DLD1 (cell line): ENCODE data around the gene OR2A12.
"Not testable (repeated sequence)": the region's sequence is repeated elsewhere in the genome, so short reads cannot be mapped to it uniquely, and the experiment has no call there.

Experiments used
- in situ Hi-C: cut with HindIII; loops from 2 replicates; pipeline ENCODE4 v1.10.0; 2017; ENCODE audit warnings: low sequenced_read_pairs

The OR2A12 gene

GRCh38 chr7:144085978-144086377, at the start of gene OR2A12:
Gene OR2A12, plus strand, starts transcription at chr7:144086278. Its CDS starts 8,830 bp downstream, at chr7:144095108.
- in situ Hi-C loops, result no loop called here

DNA sequence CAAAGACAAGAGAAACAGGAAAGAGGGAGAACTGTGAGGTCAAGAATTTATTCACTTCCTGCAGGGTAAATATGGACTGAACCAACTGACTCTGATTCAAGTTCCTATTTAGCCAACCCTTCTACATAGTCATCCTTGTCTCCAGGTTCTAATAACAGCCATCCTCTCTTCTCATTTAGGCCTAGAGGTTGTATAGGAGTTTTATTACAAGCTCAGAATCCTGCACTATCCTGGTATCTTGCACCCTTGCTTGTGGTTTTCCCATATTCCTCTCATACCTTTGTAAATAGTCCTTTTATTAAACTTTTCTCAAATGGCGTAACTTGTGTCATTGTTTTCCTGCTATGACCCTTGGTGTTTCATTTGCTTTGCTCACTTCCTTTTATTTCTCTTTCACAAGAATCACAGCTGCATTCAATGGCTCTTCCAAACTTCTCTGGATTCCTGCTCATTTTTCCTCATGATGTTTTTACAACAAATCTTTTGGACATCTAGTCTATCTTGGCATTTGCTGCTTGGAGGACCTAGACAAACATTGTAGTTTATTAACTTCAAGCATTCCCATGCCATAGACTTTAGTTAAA, 49.7 kb upstream of the OR2A12 start:
- in situ Hi-C loops, result no loop called here

DNA sequence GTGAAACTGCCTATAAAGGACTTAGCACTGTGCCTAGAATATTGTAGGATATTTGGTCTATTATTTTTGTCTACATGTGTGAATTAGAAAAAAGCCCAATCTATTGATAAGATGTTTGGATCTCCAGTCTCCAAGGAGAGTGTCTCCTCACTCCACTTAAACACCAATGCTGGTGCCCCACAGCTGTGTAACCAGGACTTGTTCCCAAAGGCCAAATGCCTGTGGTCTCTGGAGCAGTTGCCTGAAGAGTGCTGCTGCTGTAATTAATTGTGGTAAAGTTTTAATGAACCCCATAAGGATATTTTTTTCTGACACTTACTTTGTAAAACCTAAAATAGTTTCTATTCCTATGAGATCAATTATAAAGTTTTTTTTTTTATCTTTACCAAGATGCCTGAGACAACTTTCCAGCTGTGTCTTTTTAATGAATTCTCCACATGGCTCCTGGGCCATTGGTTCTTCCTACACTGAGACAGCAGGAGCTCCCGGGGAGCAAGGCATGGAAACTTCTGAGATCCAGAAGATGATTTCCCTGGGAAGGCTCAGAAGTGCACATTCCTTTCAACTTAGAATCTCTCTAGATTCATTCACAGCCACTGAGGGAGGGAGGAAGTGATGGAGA, 48.6 kb upstream of the OR2A12 start:
- in situ Hi-C loops, result no loop called here

- in situ Hi-C loops, result no loop called here
These were observed 47.2 kb upstream of the OR2A12 start for GRCh38 chr7:144038887-144039286.

GRCh38 chr7:144048648-144049047, 37.4 kb upstream of the OR2A12 start, which contains the start of gene OR2A5:
Gene OR2A5, plus strand, starts transcription at chr7:144048948. Its CDS starts 1,454 bp downstream, at chr7:144050402.
- in situ Hi-C loops, result no loop called here

GRCh38 chr7:144049491-144049890, 36.6 kb upstream of the OR2A12 start:
- in situ Hi-C loops, result no loop called here

DNA sequence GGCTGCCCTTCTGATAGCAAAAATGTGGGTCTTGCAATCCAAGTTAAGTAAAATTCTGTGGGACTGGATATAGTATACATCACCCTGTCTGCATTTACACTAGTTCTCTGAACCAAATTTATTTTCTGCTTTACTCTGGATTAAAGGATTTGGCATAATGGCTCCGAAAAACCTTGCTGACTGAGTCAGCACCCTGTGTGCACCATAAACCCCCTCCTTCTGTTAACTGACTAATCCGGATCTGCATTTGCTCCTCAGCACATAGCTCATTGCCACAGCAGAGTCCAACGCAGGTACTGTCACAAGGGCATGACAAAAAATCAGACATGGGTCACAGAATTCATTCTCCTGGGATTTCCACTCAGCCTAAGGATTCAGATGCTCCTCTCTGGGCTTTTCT, 36.0 kb upstream of the OR2A12 start:
- in situ Hi-C loops, result no loop called here

DNA sequence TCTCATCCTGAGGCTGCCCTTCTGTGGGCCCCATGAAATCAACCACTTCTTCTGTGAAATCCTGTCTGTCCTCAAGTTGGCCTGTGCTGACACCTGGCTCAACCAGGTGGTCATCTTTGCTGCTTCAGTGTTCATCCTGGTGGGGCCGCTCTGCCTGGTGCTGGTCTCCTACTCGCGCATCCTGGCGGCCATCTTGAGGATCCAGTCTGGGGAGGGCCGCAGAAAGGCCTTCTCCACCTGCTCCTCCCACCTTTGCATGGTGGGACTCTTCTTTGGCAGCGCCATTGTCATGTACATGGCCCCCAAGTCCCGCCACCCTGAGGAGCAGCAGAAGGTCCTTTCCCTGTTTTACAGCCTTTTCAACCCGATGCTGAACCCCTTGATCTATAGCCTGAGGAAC, 35.2 kb upstream of the OR2A12 start:
- in situ Hi-C loops, result not testable (repeated sequence)

GRCh38 chr7:144057954-144058353, 28.1 kb upstream of the OR2A12 start:
- in situ Hi-C loops, result no loop called here

DNA sequence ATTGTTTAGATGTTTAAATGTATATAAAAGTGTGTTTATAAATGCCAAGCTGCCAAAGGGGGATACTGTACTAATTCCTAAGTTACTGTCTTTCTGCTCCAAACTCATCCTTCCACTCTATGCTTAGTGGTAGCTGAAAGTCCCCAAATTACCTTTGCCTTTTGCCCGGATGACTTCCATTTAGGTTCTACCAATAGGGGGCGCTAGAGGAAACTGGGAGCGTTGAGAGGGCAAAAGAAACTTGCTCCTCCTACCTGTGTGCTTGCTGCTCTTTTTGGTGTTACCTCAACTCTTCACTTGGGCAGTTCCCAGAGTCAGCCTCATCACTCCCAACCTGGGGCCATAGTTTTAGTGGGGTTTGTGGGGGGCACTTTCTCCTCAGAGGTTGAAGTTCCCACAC, 22.4 kb upstream of the OR2A12 start:
- in situ Hi-C loops, result no loop called here

- in situ Hi-C loops, result no loop called here
These were observed 16.6 kb upstream of the OR2A12 start, which contains the start of gene OR2A25 for GRCh38 chr7:144069511-144069910. Gene OR2A25, plus strand, starts transcription at chr7:144069811. Its CDS starts 4,409 bp downstream, at chr7:144074220.

- in situ Hi-C loops, result no loop called here
These were observed 16.1 kb upstream of the OR2A12 start for GRCh38 chr7:144069953-144070352.

DNA sequence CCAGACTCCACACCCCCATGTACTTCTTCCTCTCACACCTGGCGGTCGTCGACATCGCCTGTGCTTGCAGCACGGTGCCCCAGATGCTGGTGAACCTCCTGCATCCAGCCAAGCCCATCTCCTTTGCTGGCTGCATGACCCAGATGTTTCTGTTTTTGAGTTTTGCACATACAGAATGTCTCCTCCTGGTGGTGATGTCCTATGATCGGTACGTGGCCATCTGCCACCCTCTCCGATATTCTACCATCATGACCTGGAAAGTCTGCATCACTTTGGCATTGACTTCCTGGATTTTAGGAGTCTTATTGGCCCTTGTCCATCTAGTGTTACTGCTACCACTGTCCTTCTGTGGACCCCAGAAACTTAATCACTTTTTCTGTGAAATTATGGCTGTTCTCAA, 11.7 kb upstream of the OR2A12 start:
- in situ Hi-C loops, result no loop called here

GRCh38 chr7:144086730-144087129, 652 bp downstream of the OR2A12 start:
- in situ Hi-C loops, result no loop called here

GRCh38 chr7:144087230-144087629, 1.2 kb downstream of the OR2A12 start:
- in situ Hi-C loops, result no loop called here

GRCh38 chr7:144090667-144091066, 4.6 kb downstream of the OR2A12 start:
- in situ Hi-C loops, result no loop called here

- in situ Hi-C loops, result no loop called here
These were observed 12.7 kb downstream of the OR2A12 start for GRCh38 chr7:144098776-144099175.

- in situ Hi-C loops, result no loop called here
These were observed 14.5 kb downstream of the OR2A12 start for GRCh38 chr7:144100607-144101006.

GRCh38 chr7:144102041-144102440, 16.0 kb downstream of the OR2A12 start:
- in situ Hi-C loops, result no loop called here

DNA sequence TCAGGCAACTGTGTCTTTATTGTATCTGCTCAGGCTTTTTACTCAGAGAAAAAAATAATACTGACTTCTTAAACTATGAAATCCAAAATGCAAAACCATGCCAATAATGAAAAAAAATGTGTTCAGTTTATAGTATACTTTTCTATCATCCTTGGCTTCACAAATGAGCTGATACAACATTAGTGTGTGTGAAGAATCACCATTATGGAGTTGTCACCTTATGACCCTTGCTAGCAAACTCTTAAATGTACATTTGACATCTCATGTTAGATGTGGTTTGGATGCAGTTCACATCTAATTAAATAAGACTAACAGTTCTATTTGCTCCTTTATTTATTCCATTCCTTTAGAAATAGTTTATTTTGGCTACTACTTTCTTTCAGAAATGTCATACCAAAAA, 19.1 kb downstream of the OR2A12 start:
- in situ Hi-C loops, result no loop called here

- in situ Hi-C loops, result no loop called here
These were observed 23.2 kb downstream of the OR2A12 start, which contains the start of gene OR2A2 for GRCh38 chr7:144109283-144109682. Gene OR2A2, plus strand, starts transcription at chr7:144109583. Its CDS starts 0 bp downstream, at chr7:144109583.

DNA sequence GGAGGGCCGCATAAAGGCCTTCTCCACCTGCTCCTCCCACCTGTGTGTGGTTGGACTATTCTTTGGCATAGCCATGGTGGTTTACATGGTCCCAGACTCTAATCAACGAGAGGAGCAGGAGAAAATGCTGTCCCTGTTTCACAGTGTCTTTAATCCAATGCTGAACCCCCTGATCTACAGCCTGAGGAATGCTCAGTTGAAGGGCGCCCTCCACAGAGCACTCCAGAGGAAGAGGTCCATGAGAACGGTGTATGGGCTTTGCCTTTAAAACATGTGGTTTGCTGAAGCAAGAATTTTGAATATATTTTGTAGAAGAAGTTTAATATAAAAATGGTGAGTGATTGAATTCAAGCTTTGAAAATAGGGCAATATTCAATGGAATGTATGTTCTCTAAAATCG, 24.2 kb downstream of the OR2A12 start:
- in situ Hi-C loops, result no loop called here

DNA sequence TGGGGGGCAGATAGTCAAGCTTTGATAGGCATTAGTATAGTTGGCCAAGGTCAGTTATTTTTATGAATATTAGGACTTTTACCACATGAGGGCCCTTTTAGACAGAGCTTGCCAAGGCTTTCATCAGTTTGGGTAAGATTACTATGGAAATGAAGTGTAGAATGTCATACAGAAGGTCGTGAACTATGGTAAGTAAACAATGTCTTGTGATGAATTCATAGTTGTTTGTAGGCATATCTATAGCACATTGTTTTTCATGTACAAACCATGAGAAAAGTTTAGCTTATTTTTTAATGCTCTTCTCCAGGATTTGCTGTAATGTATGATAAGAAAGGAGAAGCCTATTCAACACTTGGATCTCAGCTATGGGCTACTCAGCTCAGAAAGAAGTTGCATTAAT, 27.6 kb downstream of the OR2A12 start:
- in situ Hi-C loops, result no loop called here
